ENCODE data around the gene GALNT2.

- TF ChIP-seq CTCF (IDR thresholded peaks at IDR 0.05) (no peak), EZH2 (IDR thresholded peaks at IDR 0.05; ENCODE audit: borderline replicate concordance, insufficient read depth, low read depth, low read length, poor library complexity, severe bottlenecking) (no peak)
These were observed 96.7 kb downstream of the GALNT2 start for GRCh38 chr1:230163719-230164118.
